ENCODE data around the gene ZNF724. TPM values are rescaled to one million over a fixed set of nuclear protein-coding genes. Genes with fewer than 3 reads are reported as not detected.
A peak's percentile ranks its signal among the peaks of the same experiment; 100 is the strongest.

ZNF724 gene
- total and polyA plus RNA-seq, 4 experiments from 2014 or later: 1.9 to 6.1 (median 3.8) TPM

DNA sequence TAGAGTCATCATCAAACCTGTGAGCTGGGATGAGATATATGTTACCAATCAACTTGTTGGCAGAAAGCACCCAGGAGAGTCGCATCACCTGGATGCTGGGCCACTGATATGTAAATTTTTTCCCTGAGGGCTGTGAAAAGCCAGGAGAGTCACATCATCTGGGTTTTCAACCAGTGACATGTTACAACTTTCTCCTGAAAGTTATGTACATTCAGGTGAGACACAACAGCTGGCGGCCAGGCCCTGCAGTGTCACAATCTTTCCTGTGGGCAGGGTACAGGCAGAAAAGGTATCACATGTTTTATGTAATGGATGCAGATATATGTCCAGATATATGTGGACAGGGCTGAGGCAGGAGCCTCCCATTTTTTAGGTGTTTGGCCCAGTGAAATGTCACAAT is 13.2 kb upstream of the ZNF724 start:
- H3K4me3 Mint-ChIP-seq: no peak overlapping the region
- ChIA-PET POLR2A (ENCODE audit: partially characterized antibody) (interaction anchor here (1.2 kb wide), 1 partner anchor 12 kb away, joined by 3 read pairs; no protein-coding TSS in a partner anchor), CTCF (ENCODE audit: partially characterized antibody) (no interaction called here)
- peaks cover 0 to 6% (median 3%) of the 10 kb centered on the region in 4 donors for H3K4me1 Mint-ChIP-seq
- no peak overlapping the region for H3K27ac ChIP-seq (ENCODE audit: low read depth, low read length)
- H3K9me3 ChIP-seq (ENCODE audit: control insufficient read depth in 1 of 2, low read length in 2 of 2): no peaks in the 10 kb centered on the region
- no peaks in the 10 kb centered on the region for H3K4me1 ChIP-seq (ENCODE audit: insufficient read depth, low read length)
- DNase-seq: no peak
- peaks cover 0 to 2% (median 0%) of the 10 kb centered on the region in 8 donors for H3K9me3 Mint-ChIP-seq
- H3K27ac Mint-ChIP-seq: no peak overlapping the region
- H3K36me3 ChIP-seq (ENCODE audit: insufficient read depth, low read length): peaks cover 29% of the 10 kb centered on the region
- H3K36me3 Mint-ChIP-seq: peaks cover 43 to 61% of the 10 kb centered on the region in 2 donors
- no peaks in the 10 kb centered on the region for H3K27me3 ChIP-seq (ENCODE audit: insufficient read depth, low read length)
- intact Hi-C loops (cut with micrococcal nuclease): no loop called here
- no peak overlapping the region for H3K4me3 ChIP-seq (ENCODE audit: low read length in 2 of 2)
- no peaks in the 10 kb centered on the region for H3K27me3 Mint-ChIP-seq

DNA sequence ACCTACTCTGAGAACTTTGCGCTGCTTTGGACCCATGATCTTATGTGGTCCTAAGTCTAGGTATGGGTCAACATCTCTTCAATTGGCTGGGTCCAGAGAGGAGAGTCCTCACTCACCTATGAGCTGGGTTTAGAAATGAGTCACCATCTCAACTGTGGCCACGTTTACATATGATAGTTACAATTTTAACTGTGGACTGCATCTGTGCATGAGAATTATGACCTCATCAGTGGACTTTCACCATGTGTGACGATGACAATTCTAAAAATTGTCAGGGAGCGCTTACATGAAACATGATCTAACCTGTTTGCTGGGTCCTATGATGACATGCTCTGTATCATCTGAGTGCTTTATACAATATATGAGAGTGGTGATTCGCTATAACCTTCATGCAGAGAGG is 12.7 kb upstream of the ZNF724 start:
- H3K27me3 Mint-ChIP-seq: no peaks in the 10 kb centered on the region
- no peak for DNase-seq
- H3K27ac Mint-ChIP-seq: no peak overlapping the region
- Histone ChIP-seq H3K27ac (ENCODE audit: low read depth, low read length) (no peak overlapping the region), H3K4me1 (ENCODE audit: insufficient read depth, low read length) (no peaks in the 10 kb centered on the region), H3K9me3 (ENCODE audit: control insufficient read depth in 1 of 2, low read length in 2 of 2) (no peaks in the 10 kb centered on the region), H3K36me3 (ENCODE audit: insufficient read depth, low read length) (peaks cover 28% of the 10 kb centered on the region), H3K27me3 (ENCODE audit: insufficient read depth, low read length) (no peaks in the 10 kb centered on the region), H3K4me3 (ENCODE audit: low read length in 2 of 2) (no peak overlapping the region)
- CTCF ChIA-PET (ENCODE audit: partially characterized antibody): no interaction called here
- H3K4me1 Mint-ChIP-seq: peaks cover 0 to 6% (median 3%) of the 10 kb centered on the region in 4 donors
- peaks cover 42 to 59% of the 10 kb centered on the region in 2 donors for H3K36me3 Mint-ChIP-seq
- POLR2A ChIA-PET (ENCODE audit: partially characterized antibody): interaction anchor here (1.2 kb wide), 1 partner anchor 12 kb away, joined by 3 read pairs; no protein-coding TSS in a partner anchor
- no peak overlapping the region for H3K4me3 Mint-ChIP-seq
- H3K9me3 Mint-ChIP-seq: peaks cover 0 to 2% (median 0%) of the 10 kb centered on the region in 8 donors
- intact Hi-C loops (cut with micrococcal nuclease): no loop called here

- peaks cover 0 to 5% (median 2%) of the 10 kb centered on the region in 4 donors for H3K4me1 Mint-ChIP-seq
- H3K27me3 Mint-ChIP-seq: no peaks in the 10 kb centered on the region
- Histone ChIP-seq H3K4me3 (ENCODE audit: low read length in 2 of 2) (no peak overlapping the region), H3K36me3 (ENCODE audit: insufficient read depth, low read length) (peaks cover 22% of the 10 kb centered on the region), H3K4me1 (ENCODE audit: insufficient read depth, low read length) (no peaks in the 10 kb centered on the region), H3K27me3 (ENCODE audit: insufficient read depth, low read length) (no peaks in the 10 kb centered on the region), H3K9me3 (ENCODE audit: control insufficient read depth in 1 of 2, low read length in 2 of 2) (no peaks in the 10 kb centered on the region), H3K27ac (ENCODE audit: low read depth, low read length) (no peak overlapping the region)
- no peak overlapping the region for H3K4me3 Mint-ChIP-seq
- peaks cover 34 to 53% of the 10 kb centered on the region in 2 donors for H3K36me3 Mint-ChIP-seq
- CTCF ChIA-PET (ENCODE audit: partially characterized antibody): no interaction called here
- peak overlapping the region in 2 of 7 donors; percentile 14 to 24 for H3K27ac Mint-ChIP-seq
- intact Hi-C loops (cut with micrococcal nuclease): no loop called here
- no peak for DNase-seq
- POLR2A ChIA-PET (ENCODE audit: partially characterized antibody): no interaction called here
- no peaks in the 10 kb centered on the region for H3K9me3 Mint-ChIP-seq
These were observed 11.4 kb upstream of the ZNF724 start for GRCh38 chr19:23261496-23262020.

DNA sequence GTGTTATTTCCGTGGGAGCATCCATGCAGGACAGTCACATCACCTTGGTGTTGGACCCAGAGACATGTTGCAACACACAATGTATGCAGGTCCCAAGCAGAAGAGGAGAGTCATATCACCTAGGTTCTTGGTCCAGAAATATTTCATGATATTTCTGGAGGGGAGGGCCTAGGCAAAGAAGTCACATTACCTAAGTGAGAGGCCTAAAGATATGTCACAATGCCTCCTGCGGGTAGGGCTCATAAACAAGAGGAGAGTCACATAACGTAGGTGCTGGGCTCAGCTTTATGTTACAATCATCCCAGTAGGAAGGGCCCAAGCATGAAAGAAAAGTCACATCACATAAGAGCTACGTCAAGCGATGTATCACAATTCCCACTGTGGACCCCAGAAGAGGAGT is 10.8 kb upstream of the ZNF724 start:
- no peak for DNase-seq
- H3K27ac Mint-ChIP-seq: peak overlapping the region in 2 of 7 donors; percentile 15 to 19
- H3K27me3 Mint-ChIP-seq: no peaks in the 10 kb centered on the region
- no peaks in the 10 kb centered on the region for H3K9me3 ChIP-seq (ENCODE audit: control insufficient read depth in 1 of 2, low read length in 2 of 2)
- peaks cover 34 to 51% of the 10 kb centered on the region in 2 donors for H3K36me3 Mint-ChIP-seq
- H3K4me1 ChIP-seq (ENCODE audit: insufficient read depth, low read length): no peaks in the 10 kb centered on the region
- H3K27ac ChIP-seq (ENCODE audit: low read depth, low read length): no peak overlapping the region
- POLR2A ChIA-PET (ENCODE audit: partially characterized antibody): no interaction called here
- no peak overlapping the region for H3K4me3 ChIP-seq (ENCODE audit: low read length in 2 of 2)
- no peaks in the 10 kb centered on the region for H3K27me3 ChIP-seq (ENCODE audit: insufficient read depth, low read length)
- H3K4me3 Mint-ChIP-seq: no peak overlapping the region
- no peaks in the 10 kb centered on the region for H3K9me3 Mint-ChIP-seq
- peaks cover 0 to 5% (median 2%) of the 10 kb centered on the region in 4 donors for H3K4me1 Mint-ChIP-seq
- CTCF ChIA-PET (ENCODE audit: partially characterized antibody): no interaction called here
- intact Hi-C loops (cut with micrococcal nuclease): no loop called here
- H3K36me3 ChIP-seq (ENCODE audit: insufficient read depth, low read length): peaks cover 22% of the 10 kb centered on the region

GRCh38 chr19:23259961-23260360 is 9.8 kb upstream of the ZNF724 start:
- no peak overlapping the region for H3K4me3 ChIP-seq (ENCODE audit: low read length in 2 of 2)
- Mint-ChIP-seq H3K4me3 (no peak overlapping the region), H3K36me3 (peaks cover 34 to 51% of the 10 kb centered on the region in 2 donors), H3K27ac (peak overlapping the region in 3 of 7 donors; percentile 14 to 37 (median 25)), H3K27me3 (no peaks in the 10 kb centered on the region), H3K4me1 (peaks cover 0 to 5% (median 2%) of the 10 kb centered on the region in 4 donors), H3K9me3 (no peaks in the 10 kb centered on the region)
- H3K36me3 ChIP-seq (ENCODE audit: insufficient read depth, low read length): peaks cover 22% of the 10 kb centered on the region
- POLR2A ChIA-PET (ENCODE audit: partially characterized antibody): interaction anchor here (1.8 kb wide), 1 partner anchor 14 kb away, joined by 7 read pairs; no protein-coding TSS in a partner anchor
- DNase-seq: no peak
- intact Hi-C loops (cut with micrococcal nuclease): loop anchor here (10.0 kb wide), 1 partner anchor 655 kb away; the partner anchor contains the start of gene ZNF726
- no peaks in the 10 kb centered on the region for H3K4me1 ChIP-seq (ENCODE audit: insufficient read depth, low read length)
- no peaks in the 10 kb centered on the region for H3K9me3 ChIP-seq (ENCODE audit: control insufficient read depth in 1 of 2, low read length in 2 of 2)
- no peak overlapping the region for H3K27ac ChIP-seq (ENCODE audit: low read depth, low read length)
- CTCF ChIA-PET (ENCODE audit: partially characterized antibody): no interaction called here
- H3K27me3 ChIP-seq (ENCODE audit: insufficient read depth, low read length): no peaks in the 10 kb centered on the region

DNA sequence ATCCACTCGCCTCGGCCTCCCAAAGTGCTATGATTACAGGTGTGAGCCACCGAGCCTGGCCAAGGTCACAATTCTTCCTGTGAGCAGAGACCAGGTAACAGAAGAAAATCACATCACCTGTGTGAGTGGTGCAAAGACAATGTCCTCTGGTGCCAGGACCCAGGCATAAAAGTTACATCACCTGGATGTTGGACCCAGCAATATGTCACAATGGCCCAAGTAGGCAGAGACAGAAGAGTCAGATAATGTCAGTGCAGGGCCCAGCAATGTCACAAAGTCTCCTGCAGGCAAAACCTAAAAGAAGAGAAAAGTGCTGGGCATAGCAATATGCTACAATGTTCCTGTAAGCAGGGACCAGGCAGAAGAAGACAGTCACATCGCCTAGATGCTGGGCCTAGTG is 5.5 kb upstream of the ZNF724 start:
- H3K4me1 ChIP-seq (ENCODE audit: insufficient read depth, low read length): no peaks in the 10 kb centered on the region
- Mint-ChIP-seq H3K4me1 (peaks cover 0 to 2% (median 0%) of the 10 kb centered on the region in 4 donors), H3K27ac (no peak overlapping the region), H3K9me3 (no peaks in the 10 kb centered on the region), H3K36me3 (peaks cover 21 to 24% of the 10 kb centered on the region in 2 donors), H3K27me3 (no peaks in the 10 kb centered on the region), H3K4me3 (no peak overlapping the region)
- no peak for DNase-seq
- no peaks in the 10 kb centered on the region for H3K27me3 ChIP-seq (ENCODE audit: insufficient read depth, low read length)
- intact Hi-C loops (cut with micrococcal nuclease): loop anchor here (10.0 kb wide), 1 partner anchor 659 kb away; the partner anchor contains the start of gene ZNF726
- peaks cover 10% of the 10 kb centered on the region for H3K36me3 ChIP-seq (ENCODE audit: insufficient read depth, low read length)
- no peaks in the 10 kb centered on the region for H3K9me3 ChIP-seq (ENCODE audit: control insufficient read depth in 1 of 2, low read length in 2 of 2)
- ChIA-PET CTCF (ENCODE audit: partially characterized antibody) (interaction anchor here (2.4 kb wide), 1 partner anchor 13 kb away, joined by 6 read pairs; no protein-coding TSS in a partner anchor), POLR2A (ENCODE audit: partially characterized antibody) (no interaction called here)
- no peak overlapping the region for H3K4me3 ChIP-seq (ENCODE audit: low read length in 2 of 2)
- no peak overlapping the region for H3K27ac ChIP-seq (ENCODE audit: low read depth, low read length)

DNA sequence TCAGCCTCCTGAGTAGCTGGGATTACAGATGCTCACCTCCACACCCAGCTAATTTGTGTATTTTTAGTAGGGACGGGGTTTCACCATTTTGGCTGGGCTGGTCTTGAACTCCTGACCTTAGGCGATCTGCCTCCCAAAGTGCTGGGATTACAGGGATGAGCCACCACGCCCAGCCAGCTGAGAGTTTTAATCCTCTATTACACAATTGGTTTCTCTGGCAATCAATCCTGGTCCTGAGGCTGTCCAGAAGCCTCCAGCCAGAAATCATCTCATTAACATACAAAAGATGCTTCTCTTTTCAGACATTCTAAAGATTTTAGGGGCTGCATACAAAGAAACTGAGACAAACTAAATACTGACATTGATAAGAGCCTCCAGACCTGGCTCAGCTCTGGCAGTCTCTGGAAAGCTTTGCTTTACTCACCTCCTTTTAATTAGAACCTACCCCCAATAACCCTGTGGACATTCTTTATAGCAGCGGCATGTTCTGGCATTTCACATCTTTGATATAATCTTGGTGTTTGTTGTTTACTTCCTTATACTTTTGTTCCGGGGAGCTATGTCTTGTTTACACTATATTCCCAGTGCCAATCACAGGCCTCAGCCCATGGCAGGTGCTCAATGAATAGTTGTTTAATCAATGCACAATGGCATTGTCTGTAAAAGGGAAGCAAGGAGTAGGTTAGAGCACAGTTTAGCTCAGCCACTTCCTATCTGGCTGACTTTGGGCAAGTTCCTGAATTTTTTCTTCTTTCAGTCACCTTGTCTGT is 4.1 kb upstream of the ZNF724 start:
- H3K27ac Mint-ChIP-seq: peak overlapping the region in 3 of 7 donors; percentile 13 to 74 (median 48)
- POLR2A ChIA-PET (ENCODE audit: partially characterized antibody): interaction anchor here (0.6 to 3.2 kb wide), 3 partner anchors 18 to 141 kb away, joined by 3 to 11 read pairs (median 8); no protein-coding TSS in a partner anchor

More for the DNA sequence above, 4.1 kb upstream of the ZNF724 start:
- Histone ChIP-seq H3K36me3 (ENCODE audit: insufficient read depth, low read length) (peaks cover 4% of the 10 kb centered on the region), H3K27me3 (ENCODE audit: insufficient read depth, low read length) (no peaks in the 10 kb centered on the region), H3K9me3 (ENCODE audit: control insufficient read depth in 1 of 2, low read length in 2 of 2) (no peaks in the 10 kb centered on the region), H3K4me3 (ENCODE audit: low read length in 2 of 2) (no peak overlapping the region), H3K4me1 (ENCODE audit: insufficient read depth, low read length) (peaks cover 2% of the 10 kb centered on the region), H3K27ac (ENCODE audit: low read depth, low read length) (no peak overlapping the region)
- Mint-ChIP-seq H3K4me1 (peaks cover 4 to 10% (median 6%) of the 10 kb centered on the region in 4 donors), H3K4me3 (no peak overlapping the region), H3K36me3 (peaks cover 8 to 13% of the 10 kb centered on the region in 2 donors), H3K9me3 (no peaks in the 10 kb centered on the region), H3K27me3 (no peaks in the 10 kb centered on the region)
- intact Hi-C loops (cut with micrococcal nuclease): loop anchor here (10.0 kb wide), 1 partner anchor 660 kb away; the partner anchor contains the start of gene ZNF726
- CTCF ChIA-PET (ENCODE audit: partially characterized antibody): interaction anchor here (1.0 to 2.4 kb wide), 2 partner anchors 14 to 27 kb away, joined by 3 to 6 read pairs; no protein-coding TSS in a partner anchor
- DNase-seq: no peak
